Neural crest cell (in vitro differentiated cells): ENCODE results near the gene NPC1L1. TPM values are rescaled to one million over a fixed set of nuclear protein-coding genes. Genes with fewer than 3 reads are reported as not detected.
A peak's percentile ranks its signal among the peaks of the same experiment; 100 is the strongest.

Experiments
- DNase-seq: peaks from one replicate; pipeline ENCODE4 v3.0.0; 2021; ENCODE audit warnings: low read depth, mixed read lengths, low spot score
- H3K27ac Mint-ChIP-seq: one replicate; pipeline ENCODE4 v1.8.0; 2021; ENCODE audit warnings: mild to moderate bottlenecking, mixed read lengths; ENCODE audit not compliant: unreplicated experiment
- H3K27me3 Mint-ChIP-seq: 2 replicates; pipeline ENCODE4 v1.8.0; 2021; ENCODE audit warnings: low read depth, mild to moderate bottlenecking, mixed read lengths
- H3K36me3 Mint-ChIP-seq: 2 replicates; pipeline ENCODE4 v1.8.0; 2021; ENCODE audit warnings: low read depth, mild to moderate bottlenecking, mixed read lengths
- H3K4me1 Mint-ChIP-seq: 2 replicates; pipeline ENCODE4 v1.8.0; 2021; ENCODE audit warnings: mixed read lengths
- H3K4me3 Mint-ChIP-seq: one replicate; pipeline ENCODE4 v1.8.0; 2021; ENCODE audit warnings: mild to moderate bottlenecking, mixed read lengths
- H3K9me3 Mint-ChIP-seq: 2 replicates; pipeline ENCODE4 v1.8.0; 2021; ENCODE audit warnings: mixed read lengths
- total RNA-seq: library from RNA; stranded (reverse); gene quantifications from 2 replicates; pipeline ENCODE4 v1.2.1, GENCODE V29; 2021
- TF ChIP-seq, protein P1 (sequence below): fragments of 200-600 bp; sonication (generic); conservative IDR thresholded peaks from 2 replicates; pipeline ENCODE4 v1.5.0; 2021; ENCODE audit warnings: antibody characterized with exemption, mild to moderate bottlenecking

The NPC1L1 gene
- total RNA-seq, 1 donor from 2014 or later, result 0.12 TPM

DNA sequence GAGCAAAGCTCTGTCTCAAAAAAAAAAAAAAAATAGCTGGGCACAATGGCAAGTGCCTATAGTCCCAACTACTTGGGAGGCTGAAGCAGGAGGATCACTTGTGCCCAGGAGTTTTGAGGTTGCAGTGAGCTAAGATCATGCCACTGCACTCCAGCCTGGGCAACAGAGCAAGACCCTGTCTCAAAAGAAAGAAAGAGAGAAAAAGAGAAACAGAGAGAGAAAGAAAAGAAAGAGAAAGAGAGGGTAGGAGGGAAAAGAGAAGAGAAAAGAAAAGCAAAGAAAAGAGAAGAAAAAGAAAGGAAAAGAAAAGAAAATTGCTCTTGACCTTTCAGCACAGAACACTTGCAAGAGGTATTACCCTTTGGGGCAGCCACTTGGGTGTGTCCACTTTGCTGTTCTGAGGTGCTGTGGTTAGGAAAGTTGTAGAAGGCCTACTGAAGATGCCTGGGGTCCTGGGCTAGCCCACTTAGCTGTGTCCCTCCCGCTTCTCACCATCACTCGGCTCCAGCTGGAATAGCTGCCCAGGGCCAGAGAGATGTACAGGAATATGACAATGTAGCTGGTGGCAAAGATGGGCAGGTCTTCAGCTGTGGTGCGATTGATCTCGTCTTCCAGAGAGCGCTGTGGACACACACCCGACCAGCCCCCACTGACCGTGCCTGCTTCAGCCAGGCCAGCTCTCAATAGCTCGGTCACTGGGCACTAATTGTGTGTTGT is 5.6 kb downstream of the NPC1L1 start:
- no peaks in the 10 kb centered on the region for H3K36me3 Mint-ChIP-seq
- no peaks in the 10 kb centered on the region for H3K4me1 Mint-ChIP-seq
- no peak overlapping the region for H3K4me3 Mint-ChIP-seq
- no peaks in the 10 kb centered on the region for H3K9me3 Mint-ChIP-seq
- DNase-seq, result no peak
- TF ChIP-seq, protein P1, sequence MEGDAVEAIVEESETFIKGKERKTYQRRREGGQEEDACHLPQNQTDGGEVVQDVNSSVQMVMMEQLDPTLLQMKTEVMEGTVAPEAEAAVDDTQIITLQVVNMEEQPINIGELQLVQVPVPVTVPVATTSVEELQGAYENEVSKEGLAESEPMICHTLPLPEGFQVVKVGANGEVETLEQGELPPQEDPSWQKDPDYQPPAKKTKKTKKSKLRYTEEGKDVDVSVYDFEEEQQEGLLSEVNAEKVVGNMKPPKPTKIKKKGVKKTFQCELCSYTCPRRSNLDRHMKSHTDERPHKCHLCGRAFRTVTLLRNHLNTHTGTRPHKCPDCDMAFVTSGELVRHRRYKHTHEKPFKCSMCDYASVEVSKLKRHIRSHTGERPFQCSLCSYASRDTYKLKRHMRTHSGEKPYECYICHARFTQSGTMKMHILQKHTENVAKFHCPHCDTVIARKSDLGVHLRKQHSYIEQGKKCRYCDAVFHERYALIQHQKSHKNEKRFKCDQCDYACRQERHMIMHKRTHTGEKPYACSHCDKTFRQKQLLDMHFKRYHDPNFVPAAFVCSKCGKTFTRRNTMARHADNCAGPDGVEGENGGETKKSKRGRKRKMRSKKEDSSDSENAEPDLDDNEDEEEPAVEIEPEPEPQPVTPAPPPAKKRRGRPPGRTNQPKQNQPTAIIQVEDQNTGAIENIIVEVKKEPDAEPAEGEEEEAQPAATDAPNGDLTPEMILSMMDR, result no peak
- H3K27ac Mint-ChIP-seq, result no peak overlapping the region
- H3K27me3 Mint-ChIP-seq, result no peaks in the 10 kb centered on the region

DNA sequence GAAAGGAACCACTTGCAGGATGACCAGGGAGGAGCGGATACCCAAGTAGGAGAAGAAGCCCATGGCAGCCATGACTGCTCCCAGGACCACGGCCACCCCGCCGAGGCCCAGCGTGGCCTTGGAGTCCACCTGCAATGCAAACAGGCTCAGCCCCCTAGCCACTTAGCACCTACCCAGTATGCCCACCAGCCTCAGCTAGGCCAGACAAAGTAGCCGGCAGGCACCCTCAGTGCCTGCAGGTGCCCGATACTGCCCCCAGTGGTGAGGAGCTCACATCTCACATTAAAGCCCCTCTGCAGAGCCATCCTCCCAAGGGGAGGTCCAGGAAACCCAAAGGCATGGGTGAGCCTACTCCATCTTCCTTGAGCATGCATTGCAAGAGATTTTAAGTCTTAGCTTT is 6.6 kb downstream of the NPC1L1 start:
- DNase-seq, result peak; percentile 58
- Mint-ChIP-seq H3K36me3 (no peaks in the 10 kb centered on the region), H3K27ac (no peak overlapping the region), H3K9me3 (no peaks in the 10 kb centered on the region), H3K4me1 (no peaks in the 10 kb centered on the region), H3K4me3 (no peak overlapping the region), H3K27me3 (no peaks in the 10 kb centered on the region)
- TF ChIP-seq, protein P1, result peak; percentile 68

GRCh38 chr7:44534087-44534486 is 7.0 kb downstream of the NPC1L1 start:
- Mint-ChIP-seq H3K27me3 (no peaks in the 10 kb centered on the region), H3K27ac (no peak overlapping the region), H3K4me1 (no peaks in the 10 kb centered on the region), H3K4me3 (no peak overlapping the region), H3K9me3 (no peaks in the 10 kb centered on the region), H3K36me3 (no peaks in the 10 kb centered on the region)
- TF ChIP-seq, protein P1, result no peak
- no peak for DNase-seq

DNA sequence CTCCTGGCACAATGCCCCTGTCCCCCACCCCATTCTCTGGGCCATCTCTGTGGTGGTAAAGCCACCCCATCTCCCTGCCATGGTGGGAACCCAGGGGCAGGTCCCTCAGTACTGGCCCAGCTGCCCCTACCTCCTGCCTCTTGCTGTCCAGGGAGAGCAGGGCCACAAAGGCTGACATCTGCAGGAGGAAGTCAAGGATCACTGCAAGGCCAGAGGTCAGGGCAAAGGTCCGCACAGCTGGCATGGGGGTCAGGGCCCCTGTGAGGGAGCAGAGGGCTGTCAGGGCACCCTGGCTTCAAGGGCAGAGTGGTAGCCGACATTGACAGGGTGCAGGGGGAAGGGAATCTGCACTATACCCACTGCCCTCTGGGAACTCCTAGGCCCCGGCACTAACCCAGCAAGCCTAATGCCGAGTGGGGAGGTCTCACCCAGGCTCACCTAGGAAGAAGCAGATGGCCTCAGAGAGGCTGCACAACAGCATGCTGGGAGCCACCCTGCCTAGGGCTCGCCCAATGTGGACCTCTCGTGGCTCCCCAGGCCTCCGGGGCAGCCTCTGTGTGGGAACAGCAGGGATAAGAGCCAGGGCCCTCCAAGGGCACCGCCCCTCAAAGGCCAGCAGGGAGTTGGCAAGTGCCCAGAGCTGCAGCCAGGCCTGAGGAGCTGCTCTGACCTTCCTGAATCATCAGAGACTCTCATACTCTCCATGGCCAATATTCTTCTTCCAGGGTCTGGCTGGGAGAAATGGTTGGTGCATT is 7.7 kb downstream of the NPC1L1 start:
- H3K4me1 Mint-ChIP-seq, result no peaks in the 10 kb centered on the region
- DNase-seq, result no peak
- H3K36me3 Mint-ChIP-seq, result peaks cover under 1% of the 10 kb centered on the region
- H3K27me3 Mint-ChIP-seq, result peaks cover under 1% of the 10 kb centered on the region
- H3K9me3 Mint-ChIP-seq, result peaks cover under 1% of the 10 kb centered on the region
- TF ChIP-seq, protein P1, result no peak
- H3K27ac Mint-ChIP-seq, result peak overlapping the region; percentile 9
- H3K4me3 Mint-ChIP-seq, result no peak overlapping the region

- DNase-seq, result no peak
- Mint-ChIP-seq H3K27me3 (peaks cover 2% of the 10 kb centered on the region), H3K27ac (no peak overlapping the region), H3K36me3 (peaks cover 2% of the 10 kb centered on the region), H3K4me1 (no peaks in the 10 kb centered on the region), H3K4me3 (no peak overlapping the region), H3K9me3 (peaks cover 2% of the 10 kb centered on the region)
- TF ChIP-seq, protein P1, result no peak
These were observed 9.4 kb downstream of the NPC1L1 start for GRCh38 chr7:44531421-44532380.
